ENCODE data around the gene PKHD1.

GRCh38 chr6:51893366-51893765 is 194.0 kb downstream of the PKHD1 start:
- TF ChIP-seq CTCF (IDR thresholded peaks at IDR 0.05; ENCODE audit: low read length), result no peak
- no peak for TF ChIP-seq EZH2 (IDR thresholded peaks at IDR 0.05; ENCODE audit: borderline replicate concordance, low read length)

Measured in OCI-LY1 (cell line).